DMS 273 treated with DMSO at 0.1 percent for 48 hours (cell line): ENCODE measurements around the gene NTSR1.

Source experiments
- DNase-seq: peaks from one replicate; lab custom pipeline; 2025; lab: John Stamatoyannopoulos, UW

The NTSR1 gene

DNA sequence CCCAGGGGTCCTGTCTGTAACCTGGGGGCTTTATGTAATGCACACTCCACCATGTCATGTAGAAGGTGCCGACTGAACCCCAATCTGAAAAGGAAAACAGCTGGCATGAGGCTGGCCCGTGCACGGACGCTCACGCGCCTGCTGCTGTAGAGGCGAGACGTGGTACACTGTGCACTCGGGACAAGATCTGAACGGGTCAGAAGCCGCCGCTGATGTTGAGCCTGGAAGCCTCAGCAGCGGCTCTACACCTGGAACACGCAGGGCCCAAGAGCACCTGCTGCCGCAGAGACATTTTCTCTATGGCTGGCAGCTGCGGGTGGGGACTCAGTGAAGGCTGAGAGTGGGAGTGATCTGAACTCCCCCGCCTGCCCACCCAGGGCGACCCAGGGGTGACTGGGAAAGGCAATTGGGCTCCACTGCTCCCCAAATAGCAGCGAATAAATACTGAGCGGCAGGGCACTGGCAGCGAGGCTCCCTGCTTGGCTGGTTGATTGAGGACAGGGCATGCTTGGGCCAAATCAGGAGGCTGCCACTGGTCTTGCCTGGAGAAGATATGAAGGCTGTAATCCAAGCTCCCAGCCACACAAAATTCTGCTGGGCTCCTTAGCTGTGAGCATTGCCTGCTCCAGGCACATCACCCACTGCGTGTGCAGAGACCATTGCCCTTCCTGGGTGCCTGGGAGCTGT lies 93.5 kb downstream of the NTSR1 start:
- no peak for DNase-seq

GRCh38 chr20:62804021-62804626 lies 95.5 kb downstream of the NTSR1 start:
- DNase-seq = no peak

- DNase-seq = no peak
Measured at GRCh38 chr20:62804627-62805154, 96.1 kb downstream of the NTSR1 start, which contains the start of gene OGFR. OGFR (plus strand) TSS chr20:62804835; CDS start chr20:62804860, 25 bp downstream.

DNA sequence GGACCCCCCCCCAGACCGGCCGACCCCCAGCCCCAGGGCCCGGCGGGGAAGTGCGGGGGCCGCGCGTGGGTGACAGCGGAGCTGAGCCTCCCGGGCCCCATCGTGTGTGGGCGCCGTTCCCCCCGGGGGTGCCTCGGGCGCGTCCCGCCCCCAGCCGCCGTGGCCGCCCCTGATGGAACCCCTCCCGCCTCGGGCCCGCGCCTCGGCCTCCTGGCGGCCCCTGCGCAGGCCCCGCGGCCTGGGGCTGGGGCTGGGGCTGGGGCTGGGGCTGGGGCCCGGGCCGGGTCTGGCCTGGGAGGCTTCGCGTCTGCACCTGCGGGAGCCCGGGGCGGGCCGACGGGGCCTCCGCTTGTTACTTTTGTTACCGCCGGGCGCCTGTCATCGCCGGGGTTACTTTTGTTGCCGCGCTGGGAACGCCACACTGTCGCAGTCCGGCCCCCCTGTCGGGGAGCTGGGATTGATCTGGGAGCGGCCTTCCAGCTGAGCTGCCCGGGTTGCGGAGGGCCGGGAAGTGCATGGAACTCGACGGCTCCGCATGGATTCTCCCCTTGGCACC lies 96.6 kb downstream of the NTSR1 start:
- DNase-seq = no peak

GRCh38 chr20:62805711-62806382 lies 97.2 kb downstream of the NTSR1 start:
- no peak for DNase-seq

- no peak for DNase-seq
Measured at GRCh38 chr20:62806383-62807050, 97.9 kb downstream of the NTSR1 start.

DNA sequence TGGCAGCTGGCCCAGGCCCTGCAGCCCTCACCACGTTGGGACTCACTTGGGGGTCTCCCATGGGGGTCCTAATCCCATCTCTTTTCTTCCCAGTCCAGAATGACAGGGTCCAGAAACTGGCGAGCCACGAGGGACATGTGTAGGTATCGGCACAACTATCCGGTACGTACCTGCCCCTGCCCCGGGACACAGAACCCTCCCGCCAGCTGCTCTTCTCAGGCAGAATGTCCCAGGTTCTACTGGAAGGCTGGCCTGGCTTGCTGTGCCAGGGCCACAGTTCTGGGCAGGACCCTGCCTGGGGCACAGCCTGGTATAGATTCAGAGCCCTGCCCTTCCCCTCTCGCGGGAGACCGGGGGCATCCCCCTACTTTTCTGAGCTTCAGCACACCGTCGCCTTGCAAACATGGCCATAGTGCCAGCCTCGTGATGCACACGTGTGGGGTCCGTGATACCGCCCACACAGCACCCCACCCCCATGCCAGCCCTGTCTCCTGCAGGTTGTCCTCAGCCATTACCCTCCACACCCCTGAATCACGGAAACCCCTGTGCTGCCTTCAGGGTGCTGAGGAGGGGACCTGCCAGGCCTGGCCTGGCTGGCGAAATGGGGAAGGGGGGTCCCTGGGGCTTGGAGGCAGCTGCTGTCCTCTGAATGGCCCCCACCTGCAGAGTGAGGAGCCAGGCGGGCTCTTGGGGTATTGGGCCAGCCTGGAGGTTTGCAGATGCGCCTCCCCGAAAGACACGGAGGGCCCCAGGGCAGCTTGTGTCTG lies 99.0 kb downstream of the NTSR1 start:
- DNase-seq = no peak

DNA sequence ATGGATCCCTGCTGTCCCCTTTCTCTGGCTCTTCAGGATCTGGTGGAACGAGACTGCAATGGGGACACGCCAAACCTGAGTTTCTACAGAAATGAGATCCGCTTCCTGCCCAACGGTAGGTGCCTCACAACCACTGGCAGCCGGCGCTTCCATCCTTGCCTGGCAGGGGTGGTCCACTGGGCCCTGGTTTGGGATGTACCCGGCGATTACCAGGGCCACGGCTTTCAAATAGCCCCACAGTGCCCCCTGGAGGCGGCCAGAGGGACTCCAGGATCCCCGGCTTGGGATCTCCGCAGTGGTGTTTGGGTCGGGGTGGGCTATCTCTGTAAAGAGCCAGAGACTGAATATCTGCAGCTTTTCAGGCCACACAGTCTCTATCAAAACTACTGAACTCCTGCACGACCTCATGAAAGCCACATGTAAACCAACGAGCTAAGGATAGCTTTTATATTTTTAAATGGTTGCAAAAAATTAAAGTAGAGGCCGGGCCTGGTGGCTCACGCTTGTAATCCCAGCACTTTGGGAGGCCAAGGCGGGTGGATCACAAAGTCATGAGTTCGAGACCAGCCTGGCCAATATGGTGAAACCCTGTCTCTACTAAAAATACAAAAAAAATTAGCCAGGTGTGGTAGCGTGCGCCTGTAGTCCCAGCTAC lies 99.7 kb downstream of the NTSR1 start:
- DNase-seq = peak; percentile 16

DNA sequence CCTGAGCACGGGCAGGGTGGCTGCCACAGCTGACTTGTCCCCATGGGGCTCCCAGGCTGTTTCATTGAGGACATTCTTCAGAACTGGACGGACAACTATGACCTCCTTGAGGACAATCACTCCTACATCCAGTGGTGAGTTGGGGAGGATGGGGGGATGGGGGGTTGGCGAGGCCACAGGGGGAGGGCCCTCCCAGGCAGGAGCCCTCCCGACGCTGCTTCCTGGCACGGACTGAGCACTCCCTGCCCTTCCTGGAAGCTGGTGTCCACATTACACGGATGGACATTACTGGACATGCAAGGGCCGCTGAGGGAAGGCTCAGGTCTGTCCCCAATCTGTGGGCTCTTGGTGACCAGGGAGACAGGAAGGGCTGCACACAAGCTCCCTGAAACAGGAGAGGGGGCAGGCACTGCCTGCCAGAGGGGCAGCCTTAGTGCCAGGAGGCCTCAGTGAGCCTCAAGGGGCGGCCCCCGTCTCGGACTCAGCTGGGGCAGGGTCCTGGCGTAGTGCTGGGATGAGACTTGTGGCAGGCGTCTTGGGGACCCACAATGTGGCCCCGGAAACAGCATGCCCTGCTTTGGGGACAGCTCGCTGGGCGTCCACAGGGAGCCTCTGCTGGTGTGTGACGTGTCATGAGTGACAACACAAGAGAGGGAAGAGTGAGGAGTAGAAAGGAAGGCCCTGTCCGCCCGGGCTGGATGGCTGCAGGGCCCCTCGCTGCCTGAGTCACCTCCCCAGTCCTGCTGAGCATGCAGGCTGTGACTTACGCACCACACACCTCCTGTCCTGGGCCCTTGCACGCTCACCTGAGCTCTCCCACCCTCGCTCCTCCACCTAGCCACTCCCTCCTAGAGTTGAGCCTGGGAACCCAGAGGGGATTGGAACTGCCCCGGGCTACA lies 101.1 kb downstream of the NTSR1 start:
- no peak for DNase-seq

GRCh38 chr20:62811320-62811719 lies 102.7 kb downstream of the NTSR1 start:
- DNase-seq = no peak

DNA sequence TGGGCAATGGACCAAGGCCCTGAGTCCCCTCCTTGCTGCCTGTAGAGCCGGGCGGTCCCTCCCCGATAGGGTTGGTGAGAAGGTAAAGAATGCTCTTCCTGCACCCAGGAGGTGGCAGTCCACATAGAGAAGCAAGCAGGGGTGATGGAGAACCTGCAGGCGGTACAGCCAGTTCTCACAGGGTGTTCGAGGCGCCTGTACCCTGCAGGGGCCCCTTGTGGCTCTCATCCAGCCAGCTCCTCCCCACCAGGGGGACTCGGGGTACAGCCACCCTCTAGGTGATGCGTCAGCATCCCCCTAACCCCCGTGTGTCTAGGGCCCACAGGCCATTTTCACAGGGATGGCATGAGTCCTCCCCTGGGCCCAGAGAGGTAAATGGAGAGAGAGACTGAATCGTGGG lies 103.1 kb downstream of the NTSR1 start:
- no peak for DNase-seq
